K562 (cell line): ENCODE results near the gene LRRC47. TPM values are rescaled to one million over a fixed set of nuclear protein-coding genes. Genes with fewer than 3 reads are reported as not detected.

Experiments used
- ARHGAP35 ChIP-seq: fragments of 450-650 bp; IDR thresholded peaks from 2 replicates; pipeline ENCODE4 v1.6.1; 2018; ENCODE audit not compliant: partially characterized antibody
- BCOR ChIP-seq: fragments of 450-650 bp; IDR thresholded peaks from 2 replicates; pipeline ENCODE4 v1.6.1; 2016
- E2F3 ChIP-seq: fragments of 250-450 bp; sonication (Bioruptor Pico); IDR thresholded peaks from 2 replicates; pipeline ENCODE4 v1.4.0; 2020; ENCODE audit warnings: mild to moderate bottlenecking
- HDAC8 ChIP-seq: fragments of 450-650 bp; IDR thresholded peaks from 2 replicates; pipeline ENCODE4 v1.6.1; 2016; ENCODE audit warnings: mild to moderate bottlenecking, missing genetic modification characterization, moderate library complexity, missing compliant biosample characterization
- MTA2 ChIP-seq: fragments of 450-650 bp; IDR thresholded peaks from 2 replicates; pipeline ENCODE4 v1.6.1; 2016; ENCODE audit warnings: low read depth
- MTF1 ChIP-seq: fragments of 250-450 bp; sonication (Bioruptor Pico); IDR thresholded peaks from 2 replicates; pipeline ENCODE4 v1.9.0; 2021; ENCODE audit warnings: moderate library complexity, mild to moderate bottlenecking, inconsistent platforms, borderline replicate concordance
- PML ChIP-seq: IDR thresholded peaks from 2 replicates; pipeline ENCODE4 v1.6.1; 2012; ENCODE audit warnings: low read length, inconsistent platforms
- RBM15 ChIP-seq: fragments of 200-400 bp; formaldehyde crosslinking; IDR thresholded peaks from 2 replicates; pipeline ENCODE4 v1.6.1; 2018; ENCODE audit warnings: mild to moderate bottlenecking, low read length, moderate library complexity; ENCODE audit not compliant: insufficient read depth
- ZNF57 ChIP-seq: fragments of 450-650 bp; formaldehyde crosslinking; IDR thresholded peaks from 2 replicates; pipeline ENCODE4 v1.4.0; 2020; ENCODE audit warnings: mild to moderate bottlenecking, moderate library complexity
- polyA plus RNA-seq, 8 experiments: library from polyadenylated mRNA; depleted of rRNA in 4 of 8; stranded (reverse) in 5 of 8; unstranded in 3 of 8; fragments of >200 nt; fragmentation: Nextera tagmentation in 2 of 8; fragmentation: Illumina TruSeq in 1 of 8; extraction: Ambion mirVana in 2 of 8; extraction: Trizol in 1 of 8; gene quantifications; 2 replicates each; pipeline versions ENCODE4 v1.2.1 to v1.2.3, GENCODE V29; 2011 to 2014; ENCODE audit warnings: inconsistent platforms in 1 of 8, missing spikeins in 1 of 8
- total RNA-seq, 7 experiments: library from RNA; depleted of rRNA in 6 of 7; stranded (reverse); fragments of >200 nt in 6 of 7; fragmentation: Illumina TruSeq in 2 of 7; extraction: Trizol in 2 of 7; gene quantifications; 2 replicates each; pipeline versions ENCODE4 v1.2.1 to v1.2.3, GENCODE V29; 2011 to 2021; ENCODE audit warnings: low replicate concordance in 1 of 7
- TF ChIP-seq, protein P1 (sequence below): fragments of 150-350 bp; IDR thresholded peaks from 2 replicates; pipeline ENCODE4 v1.6.1; 2014; ENCODE audit warnings: low read depth, mild to moderate bottlenecking, low read length, borderline replicate concordance
- TF ChIP-seq, protein P2 (sequence below): fragments of 250-450 bp; sonication (Bioruptor Pico); IDR thresholded peaks from 2 replicates; pipeline ENCODE4 v1.6.1; 2021; ENCODE audit warnings: mild to moderate bottlenecking
- TF ChIP-seq, protein P3 (sequence below): fragments of 450-650 bp; IDR thresholded peaks from 2 replicates; pipeline ENCODE4 v1.6.1; 2017; ENCODE audit warnings: antibody characterized with exemption, mild to moderate bottlenecking
- TF ChIP-seq, protein P4 (sequence below): sonication (generic); formaldehyde crosslinking; IDR thresholded peaks from 2 replicates; pipeline ENCODE4 v1.8.0; 2023; ENCODE audit warnings: mild to moderate bottlenecking, missing genetic modification reagents
- TF ChIP-seq, protein P5 (sequence below): fragments of 250-450 bp; sonication (Bioruptor Pico); IDR thresholded peaks from 2 replicates; pipeline ENCODE4 v1.5.0; 2020; ENCODE audit warnings: mild to moderate bottlenecking, borderline replicate concordance

LRRC47 gene
- total and polyA plus RNA-seq, 9 of the 15 experiments (the other 6 are each of a cell fraction or from before 2014, with no cell fraction given): 4.6 to 68.0 (median 35.9) TPM

DNA sequence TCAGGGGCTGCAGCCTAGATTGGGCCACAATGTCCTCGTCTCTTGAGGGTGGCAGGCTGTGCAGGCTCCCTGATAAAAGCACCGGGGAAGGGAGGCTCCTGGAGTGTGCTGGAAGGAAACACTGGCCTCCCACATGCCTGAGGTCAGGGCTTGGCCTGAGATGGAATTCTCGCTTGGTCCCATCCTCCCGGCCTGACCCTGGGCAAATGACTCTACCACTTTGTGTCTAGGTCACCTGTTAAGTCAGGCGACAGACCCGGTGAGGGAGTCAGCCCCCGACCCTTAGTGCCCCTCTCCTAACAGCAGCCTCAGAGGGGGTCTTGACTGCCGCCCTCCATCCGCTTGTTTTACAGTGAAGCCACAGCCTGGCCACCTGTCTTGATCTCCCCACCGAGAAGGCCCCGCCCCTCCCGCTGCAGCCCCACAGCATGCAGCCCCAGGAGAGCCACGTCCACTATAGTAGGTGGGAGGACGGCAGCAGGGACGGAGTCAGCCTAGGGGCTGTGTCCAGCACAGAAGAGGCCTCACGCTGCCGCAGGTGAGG, 21.3 kb downstream of the LRRC47 start (continued):
- TF ChIP-seq RBM15 (no peak), ZNF57 (CRISPR knock-in tag) (no peak), MTF1 (CRISPR knock-in tag) (no peak), ARHGAP35 (no peak), MTA2 (peak; percentile 89), HDAC8 (tag) (no peak), PML (peak; percentile 74), BCOR (peak; percentile 85; the same call in 1 of the 2 replicates), E2F3 (0 out of 2 replicates have a peak, but pooled peaks have one; percentile 33)
- TF ChIP-seq, protein P1, sequence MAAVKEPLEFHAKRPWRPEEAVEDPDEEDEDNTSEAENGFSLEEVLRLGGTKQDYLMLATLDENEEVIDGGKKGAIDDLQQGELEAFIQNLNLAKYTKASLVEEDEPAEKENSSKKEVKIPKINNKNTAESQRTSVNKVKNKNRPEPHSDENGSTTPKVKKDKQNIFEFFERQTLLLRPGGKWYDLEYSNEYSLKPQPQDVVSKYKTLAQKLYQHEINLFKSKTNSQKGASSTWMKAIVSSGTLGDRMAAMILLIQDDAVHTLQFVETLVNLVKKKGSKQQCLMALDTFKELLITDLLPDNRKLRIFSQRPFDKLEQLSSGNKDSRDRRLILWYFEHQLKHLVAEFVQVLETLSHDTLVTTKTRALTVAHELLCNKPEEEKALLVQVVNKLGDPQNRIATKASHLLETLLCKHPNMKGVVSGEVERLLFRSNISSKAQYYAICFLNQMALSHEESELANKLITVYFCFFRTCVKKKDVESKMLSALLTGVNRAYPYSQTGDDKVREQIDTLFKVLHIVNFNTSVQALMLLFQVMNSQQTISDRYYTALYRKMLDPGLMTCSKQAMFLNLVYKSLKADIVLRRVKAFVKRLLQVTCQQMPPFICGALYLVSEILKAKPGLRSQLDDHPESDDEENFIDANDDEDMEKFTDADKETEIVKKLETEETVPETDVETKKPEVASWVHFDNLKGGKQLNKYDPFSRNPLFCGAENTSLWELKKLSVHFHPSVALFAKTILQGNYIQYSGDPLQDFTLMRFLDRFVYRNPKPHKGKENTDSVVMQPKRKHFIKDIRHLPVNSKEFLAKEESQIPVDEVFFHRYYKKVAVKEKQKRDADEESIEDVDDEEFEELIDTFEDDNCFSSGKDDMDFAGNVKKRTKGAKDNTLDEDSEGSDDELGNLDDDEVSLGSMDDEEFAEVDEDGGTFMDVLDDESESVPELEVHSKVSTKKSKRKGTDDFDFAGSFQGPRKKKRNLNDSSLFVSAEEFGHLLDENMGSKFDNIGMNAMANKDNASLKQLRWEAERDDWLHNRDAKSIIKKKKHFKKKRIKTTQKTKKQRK: no peak
- TF ChIP-seq, protein P2, sequence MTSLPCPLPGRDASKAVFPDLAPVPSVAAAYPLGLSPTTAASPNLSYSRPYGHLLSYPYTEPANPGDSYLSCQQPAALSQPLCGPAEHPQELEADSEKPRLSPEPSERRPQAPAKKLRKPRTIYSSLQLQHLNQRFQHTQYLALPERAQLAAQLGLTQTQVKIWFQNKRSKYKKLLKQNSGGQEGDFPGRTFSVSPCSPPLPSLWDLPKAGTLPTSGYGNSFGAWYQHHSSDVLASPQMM: no peak
- TF ChIP-seq, protein P3, sequence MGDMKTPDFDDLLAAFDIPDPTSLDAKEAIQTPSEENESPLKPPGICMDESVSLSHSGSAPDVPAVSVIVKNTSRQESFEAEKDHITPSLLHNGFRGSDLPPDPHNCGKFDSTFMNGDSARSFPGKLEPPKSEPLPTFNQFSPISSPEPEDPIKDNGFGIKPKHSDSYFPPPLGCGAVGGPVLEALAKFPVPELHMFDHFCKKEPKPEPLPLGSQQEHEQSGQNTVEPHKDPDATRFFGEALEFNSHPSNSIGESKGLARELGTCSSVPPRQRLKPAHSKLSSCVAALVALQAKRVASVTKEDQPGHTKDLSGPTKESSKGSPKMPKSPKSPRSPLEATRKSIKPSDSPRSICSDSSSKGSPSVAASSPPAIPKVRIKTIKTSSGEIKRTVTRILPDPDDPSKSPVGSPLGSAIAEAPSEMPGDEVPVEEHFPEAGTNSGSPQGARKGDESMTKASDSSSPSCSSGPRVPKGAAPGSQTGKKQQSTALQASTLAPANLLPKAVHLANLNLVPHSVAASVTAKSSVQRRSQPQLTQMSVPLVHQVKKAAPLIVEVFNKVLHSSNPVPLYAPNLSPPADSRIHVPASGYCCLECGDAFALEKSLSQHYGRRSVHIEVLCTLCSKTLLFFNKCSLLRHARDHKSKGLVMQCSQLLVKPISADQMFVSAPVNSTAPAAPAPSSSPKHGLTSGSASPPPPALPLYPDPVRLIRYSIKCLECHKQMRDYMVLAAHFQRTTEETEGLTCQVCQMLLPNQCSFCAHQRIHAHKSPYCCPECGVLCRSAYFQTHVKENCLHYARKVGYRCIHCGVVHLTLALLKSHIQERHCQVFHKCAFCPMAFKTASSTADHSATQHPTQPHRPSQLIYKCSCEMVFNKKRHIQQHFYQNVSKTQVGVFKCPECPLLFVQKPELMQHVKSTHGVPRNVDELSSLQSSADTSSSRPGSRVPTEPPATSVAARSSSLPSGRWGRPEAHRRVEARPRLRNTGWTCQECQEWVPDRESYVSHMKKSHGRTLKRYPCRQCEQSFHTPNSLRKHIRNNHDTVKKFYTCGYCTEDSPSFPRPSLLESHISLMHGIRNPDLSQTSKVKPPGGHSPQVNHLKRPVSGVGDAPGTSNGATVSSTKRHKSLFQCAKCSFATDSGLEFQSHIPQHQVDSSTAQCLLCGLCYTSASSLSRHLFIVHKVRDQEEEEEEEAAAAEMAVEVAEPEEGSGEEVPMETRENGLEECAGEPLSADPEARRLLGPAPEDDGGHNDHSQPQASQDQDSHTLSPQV: 0 out of 2 replicates have a peak, but pooled peaks have one; percentile 53
- TF ChIP-seq, protein P4, sequence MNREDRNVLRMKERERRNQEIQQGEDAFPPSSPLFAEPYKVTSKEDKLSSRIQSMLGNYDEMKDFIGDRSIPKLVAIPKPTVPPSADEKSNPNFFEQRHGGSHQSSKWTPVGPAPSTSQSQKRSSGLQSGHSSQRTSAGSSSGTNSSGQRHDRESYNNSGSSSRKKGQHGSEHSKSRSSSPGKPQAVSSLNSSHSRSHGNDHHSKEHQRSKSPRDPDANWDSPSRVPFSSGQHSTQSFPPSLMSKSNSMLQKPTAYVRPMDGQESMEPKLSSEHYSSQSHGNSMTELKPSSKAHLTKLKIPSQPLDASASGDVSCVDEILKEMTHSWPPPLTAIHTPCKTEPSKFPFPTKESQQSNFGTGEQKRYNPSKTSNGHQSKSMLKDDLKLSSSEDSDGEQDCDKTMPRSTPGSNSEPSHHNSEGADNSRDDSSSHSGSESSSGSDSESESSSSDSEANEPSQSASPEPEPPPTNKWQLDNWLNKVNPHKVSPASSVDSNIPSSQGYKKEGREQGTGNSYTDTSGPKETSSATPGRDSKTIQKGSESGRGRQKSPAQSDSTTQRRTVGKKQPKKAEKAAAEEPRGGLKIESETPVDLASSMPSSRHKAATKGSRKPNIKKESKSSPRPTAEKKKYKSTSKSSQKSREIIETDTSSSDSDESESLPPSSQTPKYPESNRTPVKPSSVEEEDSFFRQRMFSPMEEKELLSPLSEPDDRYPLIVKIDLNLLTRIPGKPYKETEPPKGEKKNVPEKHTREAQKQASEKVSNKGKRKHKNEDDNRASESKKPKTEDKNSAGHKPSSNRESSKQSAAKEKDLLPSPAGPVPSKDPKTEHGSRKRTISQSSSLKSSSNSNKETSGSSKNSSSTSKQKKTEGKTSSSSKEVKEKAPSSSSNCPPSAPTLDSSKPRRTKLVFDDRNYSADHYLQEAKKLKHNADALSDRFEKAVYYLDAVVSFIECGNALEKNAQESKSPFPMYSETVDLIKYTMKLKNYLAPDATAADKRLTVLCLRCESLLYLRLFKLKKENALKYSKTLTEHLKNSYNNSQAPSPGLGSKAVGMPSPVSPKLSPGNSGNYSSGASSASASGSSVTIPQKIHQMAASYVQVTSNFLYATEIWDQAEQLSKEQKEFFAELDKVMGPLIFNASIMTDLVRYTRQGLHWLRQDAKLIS (CRISPR knock-in tag): no peak
- TF ChIP-seq, protein P5, sequence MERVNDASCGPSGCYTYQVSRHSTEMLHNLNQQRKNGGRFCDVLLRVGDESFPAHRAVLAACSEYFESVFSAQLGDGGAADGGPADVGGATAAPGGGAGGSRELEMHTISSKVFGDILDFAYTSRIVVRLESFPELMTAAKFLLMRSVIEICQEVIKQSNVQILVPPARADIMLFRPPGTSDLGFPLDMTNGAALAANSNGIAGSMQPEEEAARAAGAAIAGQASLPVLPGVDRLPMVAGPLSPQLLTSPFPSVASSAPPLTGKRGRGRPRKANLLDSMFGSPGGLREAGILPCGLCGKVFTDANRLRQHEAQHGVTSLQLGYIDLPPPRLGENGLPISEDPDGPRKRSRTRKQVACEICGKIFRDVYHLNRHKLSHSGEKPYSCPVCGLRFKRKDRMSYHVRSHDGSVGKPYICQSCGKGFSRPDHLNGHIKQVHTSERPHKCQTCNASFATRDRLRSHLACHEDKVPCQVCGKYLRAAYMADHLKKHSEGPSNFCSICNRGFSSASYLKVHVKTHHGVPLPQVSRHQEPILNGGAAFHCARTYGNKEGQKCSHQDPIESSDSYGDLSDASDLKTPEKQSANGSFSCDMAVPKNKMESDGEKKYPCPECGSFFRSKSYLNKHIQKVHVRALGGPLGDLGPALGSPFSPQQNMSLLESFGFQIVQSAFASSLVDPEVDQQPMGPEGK: no peak
